ENCODE measurements around the gene COL23A1. TPM values are rescaled to one million over a fixed set of nuclear protein-coding genes. Genes with fewer than 3 reads are reported as not detected.

COL23A1 gene
- total RNA-seq, 1 donor from 2014 or later: 75.2 TPM

GRCh38 chr5:178314961-178315820 is 275.0 kb downstream of the COL23A1 start:
- no peaks in the 10 kb centered on the region for H3K9me3 Mint-ChIP-seq (ENCODE audit: unreplicated experiment)
- H3K4me1 Mint-ChIP-seq (ENCODE audit: unreplicated experiment): peaks cover 6% of the 10 kb centered on the region
- H3K4me3 Mint-ChIP-seq (ENCODE audit: unreplicated experiment): no peak overlapping the region
- peaks cover 11% of the 10 kb centered on the region for H3K27me3 Mint-ChIP-seq (ENCODE audit: unreplicated experiment)
- DNase-seq (ENCODE audit: low spot score): no peak
- TF ChIP-seq CTCF (IDR thresholded peaks at IDR 0.05; ENCODE audit: unreplicated experiment): no peak
- peaks cover 13% of the 10 kb centered on the region for H3K36me3 Mint-ChIP-seq (ENCODE audit: low read depth, unreplicated experiment)
- H3K27ac Mint-ChIP-seq (ENCODE audit: unreplicated experiment): no peak overlapping the region

- H3K4me3 Mint-ChIP-seq (ENCODE audit: unreplicated experiment): no peak overlapping the region
- DNase-seq (ENCODE audit: low spot score): no peak
- peaks cover 6% of the 10 kb centered on the region for H3K4me1 Mint-ChIP-seq (ENCODE audit: unreplicated experiment)
- H3K36me3 Mint-ChIP-seq (ENCODE audit: low read depth, unreplicated experiment): peaks cover 13% of the 10 kb centered on the region
- peaks cover 8% of the 10 kb centered on the region for H3K27me3 Mint-ChIP-seq (ENCODE audit: unreplicated experiment)
- no peak for TF ChIP-seq CTCF (IDR thresholded peaks at IDR 0.05; ENCODE audit: unreplicated experiment)
- no peaks in the 10 kb centered on the region for H3K9me3 Mint-ChIP-seq (ENCODE audit: unreplicated experiment)
- H3K27ac Mint-ChIP-seq (ENCODE audit: unreplicated experiment): no peak overlapping the region
Observed at GRCh38 chr5:178314061-178314660, 276.0 kb downstream of the COL23A1 start.

- H3K9me3 Mint-ChIP-seq (ENCODE audit: unreplicated experiment): no peaks in the 10 kb centered on the region
- H3K27me3 Mint-ChIP-seq (ENCODE audit: unreplicated experiment): peaks cover 8% of the 10 kb centered on the region
- TF ChIP-seq CTCF (IDR thresholded peaks at IDR 0.05; ENCODE audit: unreplicated experiment): no peak
- H3K36me3 Mint-ChIP-seq (ENCODE audit: low read depth, unreplicated experiment): peaks cover 13% of the 10 kb centered on the region
- DNase-seq (ENCODE audit: low spot score): no peak
- H3K4me3 Mint-ChIP-seq (ENCODE audit: unreplicated experiment): peak overlapping the region; percentile 10
- H3K27ac Mint-ChIP-seq (ENCODE audit: unreplicated experiment): no peak overlapping the region
- peaks cover 11% of the 10 kb centered on the region for H3K4me1 Mint-ChIP-seq (ENCODE audit: unreplicated experiment)
Observed at GRCh38 chr5:178313316-178313715, 276.9 kb downstream of the COL23A1 start.

GRCh38 chr5:178312880-178313282 is 277.3 kb downstream of the COL23A1 start:
- H3K27ac Mint-ChIP-seq (ENCODE audit: unreplicated experiment): no peak overlapping the region
- peaks cover 13% of the 10 kb centered on the region for H3K36me3 Mint-ChIP-seq (ENCODE audit: low read depth, unreplicated experiment)
- DNase-seq (ENCODE audit: low spot score): no peak
- H3K27me3 Mint-ChIP-seq (ENCODE audit: unreplicated experiment): peaks cover 8% of the 10 kb centered on the region
- H3K4me3 Mint-ChIP-seq (ENCODE audit: unreplicated experiment): peak overlapping the region; percentile 10
- H3K9me3 Mint-ChIP-seq (ENCODE audit: unreplicated experiment): no peaks in the 10 kb centered on the region
- peaks cover 13% of the 10 kb centered on the region for H3K4me1 Mint-ChIP-seq (ENCODE audit: unreplicated experiment)
- TF ChIP-seq CTCF (IDR thresholded peaks at IDR 0.05; ENCODE audit: unreplicated experiment): no peak
